Thyroid gland (tissue), 4 donors: Measurements from ENCODE around the gene GALNT14. TPM values are rescaled to one million over a fixed set of nuclear protein-coding genes. Genes with fewer than 3 reads are reported as not detected.

Experiments used
- DNase-seq, 2 donors: peaks; one replicate each; pipeline ENCODE4 v3.0.0-alpha.2; 2019
- H3K27ac ChIP-seq, 3 donors: fragments of 200-600 bp; sonication (generic); 1 replicate in 2 of 3; 2 replicates in 1 of 3; pipeline ENCODE4 v1.5.1; 2016 to 2019; ENCODE audit warnings: mild to moderate bottlenecking in 1 of 3, moderate library complexity in 1 of 3
- H3K27me3 ChIP-seq: fragments of 200-600 bp; sonication (generic); one replicate; pipeline ENCODE4 v1.5.1; 2019
- H3K36me3 ChIP-seq, 2 donors: fragments of 200-600 bp; sonication (generic); one replicate each; pipeline ENCODE4 v1.5.1; 2016 to 2019
- H3K4me1 ChIP-seq, 2 donors: fragments of 200-600 bp; sonication (generic); one replicate each; pipeline ENCODE4 v1.5.1; 2017 to 2019
- H3K4me3 ChIP-seq, 3 donors: fragments of 200-600 bp; sonication (generic); replicated peaks in 1 of 3; 1 replicate in 2 of 3; 2 replicates in 1 of 3; pipeline ENCODE4 v1.5.1; 2016; ENCODE audit warnings: mild to moderate bottlenecking in 1 of 3
- H3K9me3 ChIP-seq: fragments of 200-600 bp; sonication (generic); one replicate; pipeline ENCODE4 v1.5.1; 2017
- CTCF ChIP-seq, 6 experiments: fragments of 200-600 bp in 3 of 6; fragments of 450-650 bp in 3 of 6; sonication (generic) in 3 of 6; IDR thresholded peaks; one replicate each; pipeline ENCODE4 v1.5.1; 2016 to 2019; ENCODE audit warnings: antibody characterized with exemption in 6 of 6, mild to moderate bottlenecking in 2 of 6, inconsistent platforms in 1 of 6, moderate library complexity in 1 of 6
- POLR2A ChIP-seq, 2 donors: fragments of 450-650 bp; IDR thresholded peaks; one replicate each; pipeline ENCODE4 v1.6.1; 2017; ENCODE audit warnings: antibody characterized with exemption in 2 of 2, mild to moderate bottlenecking in 2 of 2, moderate library complexity in 1 of 2
- WGBS, 2 donors: methylation state at CpG; one replicate each; pipeline ENCODE4 v1.1.5; 2017; 5-methylcytosine and 5-hydroxymethylcytosine counted together
- intact Hi-C: fragments of 100-400 bp; cut with DNase I; formaldehyde crosslinking; loops from one replicate; pipeline ENCODE4 v1.15.1; 2023
- total RNA-seq, 4 donors: library from RNA; depleted of rRNA; stranded (reverse); fragments of >200 nt; gene quantifications; one replicate each; pipeline ENCODE4 v1.2.3, GENCODE V29; 2016

GALNT14 gene
- total RNA-seq, 4 donors from 2014 or later, result 0.54 to 5.1 (median 1.1) TPM

GRCh38 chr2:30964334-30965005 lies 173.8 kb downstream of the GALNT14 start:
- intact Hi-C loops, result no loop called here
- Histone ChIP-seq H3K36me3 (no peaks in the 10 kb centered on the region), H3K27me3 (no peaks in the 10 kb centered on the region), H3K4me3 (no peak overlapping the region), H3K27ac (no peak overlapping the region), H3K4me1 (no peaks in the 10 kb centered on the region), H3K9me3 (no peaks in the 10 kb centered on the region)
- 85 to 86% methylated on average over 11 of the region's 11 CpGs for WGBS, 2 donors
- no peak for DNase-seq
- TF ChIP-seq POLR2A (IDR thresholded peaks at IDR 0.05) (no peak), CTCF (IDR thresholded peaks at IDR 0.05) (no peak)

GRCh38 chr2:30963184-30963583 lies 175.1 kb downstream of the GALNT14 start:
- WGBS, 2 donors, result 66 to 74% methylated on average over 3 to 7 of the region's 7 CpGs
- no peaks in the 10 kb centered on the region for H3K9me3 ChIP-seq

GRCh38 chr2:30960213-30960612 lies 178.0 kb downstream of the GALNT14 start:
- Histone ChIP-seq H3K4me1 (no peaks in the 10 kb centered on the region), H3K27ac (no peak overlapping the region), H3K36me3 (no peaks in the 10 kb centered on the region), H3K27me3 (no peaks in the 10 kb centered on the region), H3K9me3 (no peaks in the 10 kb centered on the region), H3K4me3 (no peak overlapping the region)
- WGBS, 2 donors, result 83 to 84% methylated on average over 10 of the region's 10 CpGs
- intact Hi-C loops, result no loop called here
- TF ChIP-seq CTCF (IDR thresholded peaks at IDR 0.05), result no peak
- no peak for TF ChIP-seq POLR2A (IDR thresholded peaks at IDR 0.05)
- no peak for DNase-seq

More at GRCh38 chr2:30963184-30963583, 175.1 kb downstream of the GALNT14 start:
- no peaks in the 10 kb centered on the region for H3K4me1 ChIP-seq
- TF ChIP-seq POLR2A (IDR thresholded peaks at IDR 0.05) (no peak), CTCF (IDR thresholded peaks at IDR 0.05) (no peak)
- no peak overlapping the region for H3K27ac ChIP-seq
- intact Hi-C loops, result no loop called here
- no peak for DNase-seq
- H3K27me3 ChIP-seq, result no peaks in the 10 kb centered on the region
- H3K36me3 ChIP-seq, result no peaks in the 10 kb centered on the region
- H3K4me3 ChIP-seq, result no peak overlapping the region

GRCh38 chr2:30959653-30960052 lies 178.6 kb downstream of the GALNT14 start:
- Histone ChIP-seq H3K27ac (no peak overlapping the region), H3K4me1 (no peaks in the 10 kb centered on the region), H3K27me3 (no peaks in the 10 kb centered on the region), H3K4me3 (no peak overlapping the region), H3K9me3 (no peaks in the 10 kb centered on the region), H3K36me3 (no peaks in the 10 kb centered on the region)
- intact Hi-C loops, result loop anchor here (10.0 kb wide), 1 partner anchor 235 kb away; no protein-coding TSS in a partner anchor
- WGBS, 2 donors, result 86 to 92% methylated on average over 3 of the region's 3 CpGs
- no peak for DNase-seq
- TF ChIP-seq CTCF (IDR thresholded peaks at IDR 0.05) (no peak), POLR2A (IDR thresholded peaks at IDR 0.05) (no peak)

GRCh38 chr2:30958918-30959265 lies 179.3 kb downstream of the GALNT14 start:
- intact Hi-C loops, result loop anchor here (10.0 kb wide), 1 partner anchor 234 kb away; no protein-coding TSS in a partner anchor
- 37 to 46% methylated on average over 4 of the region's 4 CpGs for WGBS, 2 donors
- H3K27ac ChIP-seq, result no peak overlapping the region
- TF ChIP-seq POLR2A (IDR thresholded peaks at IDR 0.05), result no peak
- no peak for TF ChIP-seq CTCF (IDR thresholded peaks at IDR 0.05)
- H3K4me3 ChIP-seq, result no peak overlapping the region
- H3K9me3 ChIP-seq, result no peaks in the 10 kb centered on the region
- H3K4me1 ChIP-seq, result no peaks in the 10 kb centered on the region
- no peaks in the 10 kb centered on the region for H3K36me3 ChIP-seq
- H3K27me3 ChIP-seq, result no peaks in the 10 kb centered on the region
- DNase-seq, result no peak
